Endothelial cell (in vitro differentiated cells): Measurements from ENCODE around the gene CAB39L. TPM values are rescaled to one million over a fixed set of nuclear protein-coding genes. Genes with fewer than 3 reads are reported as not detected.

ENCODE experiments used
- DNase-seq: peaks from one replicate; pipeline ENCODE4 v3.0.0; 2021; ENCODE audit warnings: low spot score
- H3K27ac Mint-ChIP-seq: one replicate; pipeline ENCODE4 v1.8.0; 2021; ENCODE audit warnings: mixed read lengths, inconsistent platforms; ENCODE audit not compliant: unreplicated experiment
- H3K27me3 Mint-ChIP-seq: one replicate; pipeline ENCODE4 v1.8.0; 2021; ENCODE audit warnings: mild to moderate bottlenecking, moderate library complexity, mixed read lengths, inconsistent platforms; ENCODE audit not compliant: unreplicated experiment
- H3K36me3 Mint-ChIP-seq: one replicate; pipeline ENCODE4 v1.8.0; 2021; ENCODE audit warnings: mild to moderate bottlenecking, low read depth, mixed read lengths, inconsistent platforms; ENCODE audit not compliant: unreplicated experiment
- H3K4me1 Mint-ChIP-seq: one replicate; pipeline ENCODE4 v1.8.0; 2021; ENCODE audit warnings: mild to moderate bottlenecking, mixed read lengths, inconsistent platforms; ENCODE audit not compliant: unreplicated experiment
- H3K4me3 Mint-ChIP-seq: one replicate; pipeline ENCODE4 v1.8.0; 2021; ENCODE audit warnings: mild to moderate bottlenecking, mixed read lengths, inconsistent platforms; ENCODE audit not compliant: unreplicated experiment
- H3K9me3 Mint-ChIP-seq: one replicate; pipeline ENCODE4 v1.8.0; 2021; ENCODE audit warnings: mixed read lengths, inconsistent platforms; ENCODE audit not compliant: unreplicated experiment
- CTCF ChIP-seq: fragments of 200-600 bp; sonication (generic); IDR thresholded peaks from one replicate; pipeline ENCODE4 v1.5.0; 2021; ENCODE audit warnings: antibody characterized with exemption; ENCODE audit not compliant: unreplicated experiment
- total RNA-seq: library from RNA; stranded (reverse); fragmentation: NEBNext Ultra II Directional; extraction: Animal tissue kit (Norgen Biotek cat#: 25700); gene quantifications from one replicate; pipeline ENCODE4 v1.2.1, GENCODE V29; 2021; ENCODE audit not compliant: unreplicated experiment

The CAB39L gene
- total RNA-seq, 1 donor from 2014 or later, result 3.9 TPM

- no peaks in the 10 kb centered on the region for H3K27me3 Mint-ChIP-seq
- TF ChIP-seq CTCF, result no peak
- H3K4me1 Mint-ChIP-seq, result no peaks in the 10 kb centered on the region
- no peak overlapping the region for H3K4me3 Mint-ChIP-seq
- no peaks in the 10 kb centered on the region for H3K9me3 Mint-ChIP-seq
- H3K27ac Mint-ChIP-seq, result no peak overlapping the region
- H3K36me3 Mint-ChIP-seq, result no peaks in the 10 kb centered on the region
- no peak for DNase-seq
Measured at GRCh38 chr13:49272296-49272695, 171.6 kb downstream of the CAB39L start.

- no peak for DNase-seq
- no peaks in the 10 kb centered on the region for H3K27me3 Mint-ChIP-seq
- no peak overlapping the region for H3K4me3 Mint-ChIP-seq
- H3K4me1 Mint-ChIP-seq, result no peaks in the 10 kb centered on the region
- no peaks in the 10 kb centered on the region for H3K9me3 Mint-ChIP-seq
- no peaks in the 10 kb centered on the region for H3K36me3 Mint-ChIP-seq
- no peak overlapping the region for H3K27ac Mint-ChIP-seq
- no peak for TF ChIP-seq CTCF
Measured at GRCh38 chr13:49271264-49271663, 172.6 kb downstream of the CAB39L start.

GRCh38 chr13:49265822-49266221 is 178.0 kb downstream of the CAB39L start:
- no peak for TF ChIP-seq CTCF
- no peaks in the 10 kb centered on the region for H3K27me3 Mint-ChIP-seq
- H3K27ac Mint-ChIP-seq, result no peak overlapping the region
- DNase-seq, result no peak
- H3K4me3 Mint-ChIP-seq, result no peak overlapping the region
- peaks cover under 1% of the 10 kb centered on the region for H3K36me3 Mint-ChIP-seq
- no peaks in the 10 kb centered on the region for H3K4me1 Mint-ChIP-seq
- H3K9me3 Mint-ChIP-seq, result no peaks in the 10 kb centered on the region

GRCh38 chr13:49262634-49263033 is 181.2 kb downstream of the CAB39L start:
- no peak overlapping the region for H3K4me3 Mint-ChIP-seq
- no peak for TF ChIP-seq CTCF
- no peaks in the 10 kb centered on the region for H3K9me3 Mint-ChIP-seq
- H3K4me1 Mint-ChIP-seq, result no peaks in the 10 kb centered on the region
- peaks cover 3% of the 10 kb centered on the region for H3K36me3 Mint-ChIP-seq
- no peak for DNase-seq
- H3K27me3 Mint-ChIP-seq, result no peaks in the 10 kb centered on the region
- no peak overlapping the region for H3K27ac Mint-ChIP-seq

- Mint-ChIP-seq H3K4me3 (no peak overlapping the region), H3K36me3 (peaks cover 3% of the 10 kb centered on the region), H3K27ac (no peak overlapping the region)
Measured at GRCh38 chr13:49259586-49259985, 184.3 kb downstream of the CAB39L start.

More at GRCh38 chr13:49259586-49259985, 184.3 kb downstream of the CAB39L start:
- H3K27me3 Mint-ChIP-seq, result no peaks in the 10 kb centered on the region
- no peak for TF ChIP-seq CTCF
- no peaks in the 10 kb centered on the region for H3K9me3 Mint-ChIP-seq
- H3K4me1 Mint-ChIP-seq, result no peaks in the 10 kb centered on the region
- no peak for DNase-seq

Other genes with a start within 250 kb of the CAB39L start
- not detected for gene MLNR, start 223.7 kb downstream of the CAB39L start, total RNA-seq
- 5.1 TPM for gene CDADC1, start 196.1 kb downstream of the CAB39L start, total RNA-seq
- gene SETDB2, start 210 bp upstream of the CAB39L start, total RNA-seq, result 8.9 TPM
- 16.4 TPM for gene PHF11, start 51.9 kb upstream of the CAB39L start, total RNA-seq
- gene RCBTB1, start 141.5 kb upstream of the CAB39L start, total RNA-seq, result 41.2 TPM
- 1.4 TPM for gene ARL11, start 184.4 kb upstream of the CAB39L start, total RNA-seq
- gene EBPL, start 247.4 kb upstream of the CAB39L start, total RNA-seq, result 59.0 TPM